KMS-11 (cell line): ENCODE measurements around the gene SFN.
A peak's percentile ranks its signal among the peaks of the same experiment; 100 is the strongest.

ENCODE experiments used
- H2AFZ ChIP-seq: fragments of 200-600 bp; sonication (generic); 2 replicates; pipeline ENCODE4 v1.6.1; 2016; ENCODE audit warnings: antibody characterized with exemption, mixed run types, low read depth
- H3K27ac ChIP-seq: fragments of 200-600 bp; sonication (generic); 2 replicates; pipeline ENCODE4 v1.6.1; 2016; ENCODE audit warnings: mild to moderate bottlenecking, mixed run types
- H3K27me3 ChIP-seq: fragments of 200-600 bp; sonication (generic); 2 replicates; pipeline ENCODE4 v1.6.1; 2017; ENCODE audit warnings: mild to moderate bottlenecking, low read depth, mixed run types, moderate library complexity; ENCODE audit not compliant: insufficient read depth
- H3K36me3 ChIP-seq: fragments of 200-600 bp; sonication (generic); 2 replicates; pipeline ENCODE4 v1.6.1; 2017; ENCODE audit warnings: mild to moderate bottlenecking, mixed run types; ENCODE audit not compliant: insufficient read depth
- H3K4me1 ChIP-seq: fragments of 200-600 bp; sonication (generic); 2 replicates; pipeline ENCODE4 v1.6.1; 2016; ENCODE audit warnings: mild to moderate bottlenecking, low read depth, mixed run types; ENCODE audit not compliant: poor library complexity, severe bottlenecking
- H3K4me2 ChIP-seq: fragments of 200-600 bp; sonication (generic); 2 replicates; pipeline ENCODE4 v1.7.0; 2016; ENCODE audit warnings: mild to moderate bottlenecking, mixed run types
- H3K4me3 ChIP-seq: fragments of 200-600 bp; sonication (generic); IDR thresholded peaks from 2 replicates; pipeline ENCODE4 v1.6.1; 2017; ENCODE audit warnings: low read depth, low read length, mixed read lengths; ENCODE audit not compliant: insufficient read depth
- H3K79me2 ChIP-seq: fragments of 200-600 bp; sonication (generic); 2 replicates; pipeline ENCODE4 v1.6.1; 2016; ENCODE audit warnings: low read depth, mixed run types; ENCODE audit not compliant: insufficient read depth
- H3K9ac ChIP-seq: fragments of 200-600 bp; sonication (generic); 2 replicates; pipeline ENCODE4 v1.6.1; 2016; ENCODE audit warnings: mild to moderate bottlenecking, mixed run types
- H4K20me1 ChIP-seq: fragments of 200-600 bp; sonication (generic); 2 replicates; pipeline ENCODE4 v1.6.1; 2016; ENCODE audit warnings: mild to moderate bottlenecking, mixed run types; ENCODE audit not compliant: insufficient read depth
- CTCF ChIP-seq: fragments of 200-600 bp; sonication (generic); conservative IDR thresholded peaks from 2 replicates; pipeline ENCODE4 v1.6.1; 2017; ENCODE audit warnings: low read depth, mild to moderate bottlenecking, antibody characterized with exemption, low read length, moderate library complexity, mixed read lengths

Gene SFN

GRCh38 chr1:26862781-26863684, at the start of gene SFN:
Gene SFN, plus strand, starts transcription at chr1:26863149. Its CDS starts 64 bp downstream, at chr1:26863213.
- Histone ChIP-seq H3K4me2 (peak within 1 kb of the TSS; percentile 90), H3K4me1 (peaks cover 14% of the 10 kb centered on the region), H3K9ac (peak within 1 kb of the TSS; percentile 96; the same call in 1 of the 2 replicates), H2AFZ (peak within 1 kb of the TSS; percentile 92; the same call in 1 of the 2 replicates), H3K36me3 (no peaks in the 10 kb centered on the region), H3K4me3 (no peak within 1 kb of the TSS), H3K27ac (peak within 1 kb of the TSS; percentile 98; the same call in 1 of the 2 replicates), H3K79me2 (no peaks in the 10 kb centered on the region), H4K20me1 (no peaks in the 10 kb centered on the region), H3K27me3 (no peaks in the 10 kb centered on the region)
- TF ChIP-seq CTCF, result peak; percentile 46; the same call in 1 of the 2 replicates

GRCh38 chr1:26814377-26814776, 48.6 kb upstream of the SFN start:
- Histone ChIP-seq H3K4me3 (no peak overlapping the region), H3K27me3 (no peaks in the 10 kb centered on the region), H3K79me2 (no peaks in the 10 kb centered on the region), H3K9ac (no peak overlapping the region), H3K4me1 (peaks cover 17% of the 10 kb centered on the region), H3K4me2 (no peak overlapping the region), H3K36me3 (no peaks in the 10 kb centered on the region), H2AFZ (no peak overlapping the region), H4K20me1 (no peaks in the 10 kb centered on the region), H3K27ac (no peak overlapping the region)
- no peak for TF ChIP-seq CTCF

GRCh38 chr1:26814893-26815292, 48.1 kb upstream of the SFN start:
- H3K27ac ChIP-seq, result no peak overlapping the region

GRCh38 chr1:26820784-26821269, 42.1 kb upstream of the SFN start:
- H3K79me2 ChIP-seq, result no peaks in the 10 kb centered on the region
- H3K27ac ChIP-seq, result no peak overlapping the region
- H4K20me1 ChIP-seq, result no peaks in the 10 kb centered on the region
- no peak for TF ChIP-seq CTCF
- peaks cover 4% of the 10 kb centered on the region for H3K4me1 ChIP-seq
- H3K27me3 ChIP-seq, result no peaks in the 10 kb centered on the region
- no peak overlapping the region for H2AFZ ChIP-seq
- no peaks in the 10 kb centered on the region for H3K36me3 ChIP-seq
- H3K9ac ChIP-seq, result no peak overlapping the region
- no peak overlapping the region for H3K4me3 ChIP-seq
- no peak overlapping the region for H3K4me2 ChIP-seq

More at GRCh38 chr1:26814893-26815292, 48.1 kb upstream of the SFN start:
- Histone ChIP-seq H3K4me1 (peaks cover 17% of the 10 kb centered on the region), H4K20me1 (no peaks in the 10 kb centered on the region), H3K79me2 (no peaks in the 10 kb centered on the region), H3K36me3 (no peaks in the 10 kb centered on the region), H2AFZ (no peak overlapping the region), H3K4me2 (no peak overlapping the region), H3K4me3 (no peak overlapping the region), H3K9ac (no peak overlapping the region), H3K27me3 (no peaks in the 10 kb centered on the region)
- no peak for TF ChIP-seq CTCF
